KG1 (cell line): Measurements from ENCODE around the gene GYG2.
"Not testable (repeated sequence)": the region's sequence is repeated elsewhere in the genome, so short reads cannot be mapped to it uniquely, and the experiment has no call there.

Experiments
- DNase-seq: peaks from one replicate; lab custom pipeline; 2025; lab: John Stamatoyannopoulos, UW

Gene GYG2

GRCh38 chrX:2828344-2828958, at the start of gene GYG2:
TSS of gene GYG2 (plus strand) at chrX:2828930. CDS start at chrX:2830189, 1,259 bp downstream.
- no peak for DNase-seq

GRCh38 chrX:2780472-2781225, 48.1 kb upstream of the GYG2 start:
- DNase-seq, result not testable (repeated sequence)

GRCh38 chrX:2781226-2781571, 47.5 kb upstream of the GYG2 start:
- no peak for DNase-seq

- DNase-seq, result no peak
Observed at GRCh38 chrX:2781698-2782097, 47.0 kb upstream of the GYG2 start.

- DNase-seq, result no peak
Observed at GRCh38 chrX:2782171-2782570, 46.6 kb upstream of the GYG2 start.

- DNase-seq, result no peak
Observed at GRCh38 chrX:2782778-2783177, 46.0 kb upstream of the GYG2 start.

- no peak for DNase-seq
Observed at GRCh38 chrX:2784026-2784425, 44.7 kb upstream of the GYG2 start.

- no peak for DNase-seq
Observed at GRCh38 chrX:2785538-2785937, 43.2 kb upstream of the GYG2 start.

GRCh38 chrX:2788980-2789379, 39.8 kb upstream of the GYG2 start:
- no peak for DNase-seq

GRCh38 chrX:2789569-2789968, 39.2 kb upstream of the GYG2 start:
- DNase-seq, result no peak

- DNase-seq, result no peak
Observed at GRCh38 chrX:2793752-2794151, 35.0 kb upstream of the GYG2 start.

GRCh38 chrX:2794336-2794735, 34.4 kb upstream of the GYG2 start:
- no peak for DNase-seq

- DNase-seq, result not testable (repeated sequence)
Observed at GRCh38 chrX:2796808-2797207, 31.9 kb upstream of the GYG2 start.

GRCh38 chrX:2799369-2799768, 29.4 kb upstream of the GYG2 start:
- no peak for DNase-seq

- DNase-seq, result not testable (repeated sequence)
Observed at GRCh38 chrX:2799980-2800379, 28.8 kb upstream of the GYG2 start.

- no peak for DNase-seq
Observed at GRCh38 chrX:2801223-2801622, 27.5 kb upstream of the GYG2 start.

- DNase-seq, result not testable (repeated sequence)
Observed at GRCh38 chrX:2802376-2803090, 26.2 kb upstream of the GYG2 start.

- DNase-seq, result not testable (repeated sequence)
Observed at GRCh38 chrX:2803486-2803885, 25.2 kb upstream of the GYG2 start.

- not testable (repeated sequence) for DNase-seq
Observed at GRCh38 chrX:2804106-2804843, 24.5 kb upstream of the GYG2 start.

GRCh38 chrX:2804858-2805257, 23.9 kb upstream of the GYG2 start:
- DNase-seq, result not testable (repeated sequence)

- DNase-seq, result no peak
Observed at GRCh38 chrX:2811271-2811670, 17.5 kb upstream of the GYG2 start.

GRCh38 chrX:2812161-2812907, 16.4 kb upstream of the GYG2 start:
- peak; percentile 1 for DNase-seq
